ENCODE measurements around the gene SRCIN1. TPM values are rescaled to one million over a fixed set of nuclear protein-coding genes. Genes with fewer than 3 reads are reported as not detected.

Gene SRCIN1
- total RNA-seq, 1 experiment from 2014 or later: 6.9 TPM

- Mint-ChIP-seq H3K4me1 (peaks cover 76 to 77% of the 10 kb centered on the region in 2 experiments), H3K27me3 (ENCODE audit: low read depth) (peaks cover 44% of the 10 kb centered on the region), H3K27ac (peak overlapping the region in 2 of 3 experiments; percentile 33 to 40; a peak in 2 of 7 replicates), H3K9me3 (no peaks in the 10 kb centered on the region), H3K36me3 (ENCODE audit: insufficient read depth in 1 of 3, low read depth in 3 of 3) (peaks cover 0 to 4% (median 0%) of the 10 kb centered on the region in 3 experiments; a peak in 1 of 7 replicates), H3K4me3 (peak overlapping the region in 1 of 2 experiments; percentile 62; a peak in 2 of 5 replicates)
- Histone ChIP-seq H3K27ac (ENCODE audit: insufficient read length, low read depth, low read length) (no peak overlapping the region), H3K56ac (ENCODE audit: insufficient read length, low read depth, low read length) (no peak overlapping the region), H2AFZ (ENCODE audit: low read length) (no peak overlapping the region), H3K14ac (ENCODE audit: insufficient read depth, low read length) (no peak overlapping the region), H3K4me1 (ENCODE audit: insufficient read depth, low read length) (peaks cover 39% of the 10 kb centered on the region), H3K4ac (ENCODE audit: low read depth, low read length) (no peak overlapping the region), H2BK20ac (ENCODE audit: low read depth, low read length, poor library complexity, severe bottlenecking) (no peak overlapping the region), H2BK120ac (ENCODE audit: low read depth, low read length, poor library complexity, severe bottlenecking) (no peak overlapping the region), H2BK5ac (ENCODE audit: insufficient read length, low read length) (no peak overlapping the region), H3K79me1 (ENCODE audit: insufficient read depth, low read depth, low read length, poor library complexity, severe bottlenecking) (no peaks in the 10 kb centered on the region), H2AK5ac (ENCODE audit: insufficient read length, low read length) (no peak overlapping the region), H3K23ac (ENCODE audit: insufficient read length, low read depth, low read length) (no peak overlapping the region), H4K5ac (ENCODE audit: insufficient read length, low read depth, low read length) (no peak overlapping the region), H3K9me3 (ENCODE audit: control insufficient read depth, low read depth, low read length) (no peaks in the 10 kb centered on the region), H2BK12ac (ENCODE audit: insufficient read length, low read depth, low read length) (no peak overlapping the region), H3K79me2 (ENCODE audit: insufficient read depth, low read length) (no peaks in the 10 kb centered on the region), H4K8ac (replicated peaks; ENCODE audit: insufficient read length, low read depth, low read length) (no peak overlapping the region), H4K91ac (ENCODE audit: insufficient read length, low read depth, low read length) (no peak overlapping the region), H3K27me3 (ENCODE audit: insufficient read depth, low read length) (peaks cover 24% of the 10 kb centered on the region; the same call in 1 of the 2 replicates), H3T11ph (ENCODE audit: low read length) (no peak overlapping the region), H3K9ac (ENCODE audit: extremely low read depth, insufficient read length, low read length) (no peak overlapping the region), H3K18ac (ENCODE audit: insufficient read length, low read depth, low read length) (no peak overlapping the region), H2BK15ac (ENCODE audit: low read depth, low read length) (no peak overlapping the region), H4K20me1 (ENCODE audit: control insufficient read depth, insufficient read depth, insufficient read length) (peaks cover 4% of the 10 kb centered on the region), H3K23me2 (ENCODE audit: insufficient read length, low read depth, low read length, poor library complexity, severe bottlenecking) (peaks cover 16% of the 10 kb centered on the region), H3K4me2 (ENCODE audit: insufficient read depth, insufficient read length, low read length) (peak overlapping the region; percentile 50)
- TF ChIP-seq, protein P1, sequence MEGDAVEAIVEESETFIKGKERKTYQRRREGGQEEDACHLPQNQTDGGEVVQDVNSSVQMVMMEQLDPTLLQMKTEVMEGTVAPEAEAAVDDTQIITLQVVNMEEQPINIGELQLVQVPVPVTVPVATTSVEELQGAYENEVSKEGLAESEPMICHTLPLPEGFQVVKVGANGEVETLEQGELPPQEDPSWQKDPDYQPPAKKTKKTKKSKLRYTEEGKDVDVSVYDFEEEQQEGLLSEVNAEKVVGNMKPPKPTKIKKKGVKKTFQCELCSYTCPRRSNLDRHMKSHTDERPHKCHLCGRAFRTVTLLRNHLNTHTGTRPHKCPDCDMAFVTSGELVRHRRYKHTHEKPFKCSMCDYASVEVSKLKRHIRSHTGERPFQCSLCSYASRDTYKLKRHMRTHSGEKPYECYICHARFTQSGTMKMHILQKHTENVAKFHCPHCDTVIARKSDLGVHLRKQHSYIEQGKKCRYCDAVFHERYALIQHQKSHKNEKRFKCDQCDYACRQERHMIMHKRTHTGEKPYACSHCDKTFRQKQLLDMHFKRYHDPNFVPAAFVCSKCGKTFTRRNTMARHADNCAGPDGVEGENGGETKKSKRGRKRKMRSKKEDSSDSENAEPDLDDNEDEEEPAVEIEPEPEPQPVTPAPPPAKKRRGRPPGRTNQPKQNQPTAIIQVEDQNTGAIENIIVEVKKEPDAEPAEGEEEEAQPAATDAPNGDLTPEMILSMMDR (conservative IDR thresholded peaks at IDR 0.05): no peak
- DNase-seq: no peak
- WGBS (ENCODE audit: extremely low coverage, insufficient read length, low lambda C conversion rate): no CpG with 5 or more reads among the region's 6 CpGs
Measured at GRCh38 chr17:38603786-38604478, 1.8 kb downstream of the SRCIN1 start.

Data from H9 (cell line).